Anterior cingulate cortex (tissue), 58 donors: ENCODE data around the gene NDUFS7.
A peak's percentile ranks its signal among the peaks of the same experiment; 100 is the strongest.

Source experiments
- DNase-seq, 58 donors: peaks; one replicate each; lab custom pipeline; 2025; lab: John Stamatoyannopoulos, UW

Gene NDUFS7

GRCh38 chr19:1397838-1398237 lies 14.1 kb downstream of the NDUFS7 start:
- no peak for DNase-seq

GRCh38 chr19:1399079-1399478 lies 15.4 kb downstream of the NDUFS7 start:
- no peak for DNase-seq

- DNase-seq = no peak
Measured at GRCh38 chr19:1399745-1400144, 16.0 kb downstream of the NDUFS7 start.

DNA sequence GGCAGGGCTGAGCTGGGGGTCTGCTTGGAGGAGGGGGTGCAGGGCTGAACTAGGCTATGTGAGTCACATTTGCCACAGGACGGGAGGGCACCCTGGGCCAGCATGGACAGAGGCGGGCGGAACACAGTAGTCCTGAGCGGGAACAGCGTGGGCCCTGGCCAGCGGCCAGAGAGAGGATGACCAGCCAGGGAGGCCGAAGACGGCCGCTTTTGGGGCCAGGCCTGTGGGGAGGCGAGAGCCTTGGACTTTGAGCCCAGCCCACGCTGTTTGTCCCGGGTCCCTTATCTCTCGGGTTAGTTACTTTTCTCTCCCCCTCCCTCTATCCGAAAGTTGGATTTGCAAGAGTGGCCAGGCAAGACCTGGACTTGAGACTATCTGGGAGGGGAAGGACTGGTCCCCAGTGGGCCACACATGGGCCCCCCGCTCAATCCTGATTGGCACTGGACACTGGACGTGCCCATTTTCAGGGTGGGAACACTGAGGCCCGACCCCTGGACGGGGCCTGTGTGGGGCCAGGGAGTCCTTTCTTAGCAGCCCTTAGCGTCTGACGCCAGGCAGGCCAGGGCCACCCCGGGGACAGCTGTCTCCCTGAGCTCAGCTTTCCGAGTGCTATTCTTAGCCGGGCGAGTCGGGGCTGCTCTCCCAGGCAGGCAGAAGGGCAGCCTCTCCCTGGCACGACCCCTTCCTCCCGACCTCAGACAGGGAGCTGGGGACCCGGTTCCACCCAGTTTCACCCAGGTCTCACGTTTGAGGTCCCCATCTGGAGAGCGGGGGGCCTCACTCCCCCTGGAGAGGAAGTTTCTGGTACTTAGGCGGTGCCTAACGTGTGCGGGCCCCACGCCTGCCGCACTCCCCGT lies 16.8 kb downstream of the NDUFS7 start:
- DNase-seq = peak in 19 of 58 donors; percentile 8 to 70 (median 34)

DNA sequence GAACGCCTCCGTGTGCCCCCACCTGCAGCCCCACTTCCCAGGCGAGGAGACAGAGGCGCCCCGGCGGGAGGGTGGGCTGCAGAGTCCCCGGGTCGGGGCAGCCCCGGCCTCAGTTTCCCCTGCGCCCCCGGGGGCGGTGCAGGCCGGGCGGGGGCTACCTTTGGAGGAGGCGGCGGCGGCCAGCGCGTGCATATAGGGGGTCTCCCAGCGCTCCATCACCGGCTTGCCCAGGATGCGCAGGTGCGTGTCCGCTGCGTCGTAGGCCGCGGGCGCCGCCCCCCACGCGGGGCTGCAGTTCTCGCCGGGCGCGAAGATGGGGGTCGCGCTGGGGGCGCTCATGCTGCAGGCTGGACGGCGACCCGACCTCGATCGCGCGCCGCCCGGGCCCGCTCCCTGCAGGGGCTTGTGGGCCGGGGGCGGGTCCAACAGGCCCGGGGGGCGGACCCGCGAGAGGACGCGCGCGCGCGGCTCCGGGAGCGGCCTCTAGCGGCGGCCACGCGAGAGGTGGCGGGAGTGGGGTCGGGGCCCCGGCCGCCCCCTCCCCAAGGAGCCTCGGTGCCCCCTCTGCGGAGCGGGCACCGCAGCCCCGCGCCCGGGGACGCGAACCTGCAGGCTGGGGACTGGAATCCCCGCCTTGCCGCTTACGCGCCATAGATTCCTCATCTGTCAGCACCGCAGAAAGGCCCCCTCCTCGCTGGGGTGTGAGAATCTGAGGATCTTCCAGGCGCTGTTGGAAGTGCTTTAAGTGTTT lies 17.6 kb downstream of the NDUFS7 start, which contains the start of gene GAMT:
Gene GAMT (minus strand): TSS at position 405 of the 751 bp plus-strand sequence. CDS start 66 bp downstream, at position 339.
- DNase-seq = peak in 39 of 58 donors; percentile 13 to 67 (median 41)

DNA sequence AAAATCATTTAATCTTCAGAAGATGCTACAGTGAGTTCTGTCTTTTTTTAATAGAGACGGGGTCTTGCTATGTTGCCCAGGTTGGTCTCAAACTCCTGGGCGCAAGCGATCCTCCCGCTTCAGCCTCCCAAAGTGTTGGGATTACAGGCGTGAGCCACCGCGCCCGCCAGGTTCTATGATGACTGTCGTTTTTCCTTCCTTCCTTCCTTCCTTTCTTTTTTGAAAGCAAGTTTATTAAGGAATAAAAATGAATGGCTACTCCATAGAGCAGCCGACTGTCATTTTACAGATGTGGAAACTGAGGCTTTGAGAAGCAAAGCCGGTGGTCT lies 18.1 kb downstream of the NDUFS7 start:
- no peak for DNase-seq

GRCh38 chr19:1402411-1403070 lies 18.8 kb downstream of the NDUFS7 start:
- peak in 1 of 58 donors; percentile 3 for DNase-seq

GRCh38 chr19:1406774-1407527 lies 23.2 kb downstream of the NDUFS7 start:
- peak; percentile 77 to 99 (median 97) for DNase-seq

GRCh38 chr19:1407528-1408299 lies 24.0 kb downstream of the NDUFS7 start, which contains the start of gene DAZAP1:
Gene DAZAP1, plus strand, starts transcription at chr19:1407586. Its CDS starts 188 bp downstream, at chr19:1407774.
- DNase-seq = peak in 1 of 58 donors; percentile 48

- DNase-seq = peak in 6 of 58 donors; percentile 22 to 49 (median 36)
Measured at GRCh38 chr19:1408300-1409203, 24.8 kb downstream of the NDUFS7 start.

- no peak for DNase-seq
Measured at GRCh38 chr19:1409204-1410005, 25.7 kb downstream of the NDUFS7 start.

DNA sequence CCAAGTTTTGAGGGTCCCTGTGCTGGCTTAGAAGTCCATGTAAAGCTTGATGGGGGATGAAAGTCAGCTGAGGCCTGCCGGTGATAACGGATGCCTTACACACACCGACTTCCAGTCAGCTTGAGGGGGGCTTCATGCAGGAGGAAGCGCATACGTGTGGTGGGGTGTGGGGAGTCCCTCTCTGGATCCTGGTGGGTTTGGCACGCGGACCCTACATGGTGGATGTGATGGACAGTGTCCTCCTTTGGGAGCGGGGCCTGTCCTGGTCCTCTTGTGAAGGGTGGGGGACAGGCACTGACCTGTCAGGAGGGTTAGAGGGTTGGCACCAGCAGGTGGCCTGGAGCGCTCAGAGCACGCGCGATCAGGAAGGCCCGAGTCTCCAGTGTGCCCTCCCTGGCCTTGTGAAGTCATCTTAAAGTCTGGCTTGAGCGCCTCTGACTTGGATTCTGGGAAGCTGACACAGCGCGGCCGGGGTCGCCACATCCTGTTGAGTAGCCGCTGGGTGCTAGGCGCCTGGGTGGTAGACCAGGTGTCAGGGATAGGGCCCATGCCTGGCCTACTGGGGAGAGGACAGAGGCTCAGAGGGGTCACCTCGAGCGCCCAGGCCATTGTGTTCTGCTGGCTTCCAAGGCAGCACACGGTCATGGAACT lies 26.6 kb downstream of the NDUFS7 start:
- no peak for DNase-seq

- no peak for DNase-seq
Measured at GRCh38 chr19:1410789-1411188, 27.1 kb downstream of the NDUFS7 start.

GRCh38 chr19:1411255-1412191 lies 27.8 kb downstream of the NDUFS7 start:
- DNase-seq = peak in 56 of 58 donors; percentile 23 to 97 (median 84)

GRCh38 chr19:1412323-1412923 lies 28.7 kb downstream of the NDUFS7 start:
- DNase-seq = no peak
